Measurements from ENCODE around the gene PTPRT.

PTPRT gene

GRCh38 chr20:42641886-42642285, 547.8 kb downstream of the PTPRT start:
- WGBS, 2 experiments = 81 to 93% methylated on average over 1 of the region's 1 CpG

DNA sequence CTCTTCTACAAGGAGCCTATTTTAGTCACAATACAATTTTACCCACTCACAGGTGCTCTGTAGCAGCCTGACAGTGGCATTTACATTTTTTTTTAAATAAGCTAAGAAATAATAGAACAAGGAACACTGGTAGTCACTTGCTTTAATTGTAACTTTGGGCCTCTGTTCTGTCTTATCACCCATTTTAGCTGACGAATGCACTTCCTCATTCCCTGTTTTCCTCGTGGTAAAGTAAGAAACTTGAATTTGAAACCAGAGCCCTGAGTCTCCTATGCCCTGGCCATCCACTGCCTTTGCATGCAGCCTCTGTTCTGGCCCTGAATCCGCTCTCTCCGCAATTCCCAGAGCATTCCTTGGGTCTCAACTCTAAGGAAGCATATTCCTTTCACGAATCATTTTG, 550.6 kb downstream of the PTPRT start:
- H3K4me1 ChIP-seq (ENCODE audit: control insufficient read depth, insufficient read depth, low read length) = no peaks in the 10 kb centered on the region
- H3K36me3 ChIP-seq (ENCODE audit: control insufficient read depth, insufficient read depth, low read length) = no peaks in the 10 kb centered on the region
- no peak overlapping the region for H3K4me3 ChIP-seq (ENCODE audit: insufficient read depth, low read depth, low read length)
- 69 to 77% methylated on average over 5 of the region's 5 CpGs for WGBS, 2 experiments
- no peaks in the 10 kb centered on the region for H3K27me3 ChIP-seq (ENCODE audit: control insufficient read depth, insufficient read depth, low read length, poor library complexity, severe bottlenecking)
- no peak overlapping the region for H3K27ac ChIP-seq (ENCODE audit: insufficient read depth, low read depth, low read length, poor library complexity, severe bottlenecking)
- H3K9me3 ChIP-seq (ENCODE audit: control insufficient read depth, low read length) = no peaks in the 10 kb centered on the region

More at GRCh38 chr20:42641886-42642285, 547.8 kb downstream of the PTPRT start:
- Histone ChIP-seq H3K4me1 (ENCODE audit: control insufficient read depth, insufficient read depth, low read length) (no peaks in the 10 kb centered on the region), H3K9me3 (ENCODE audit: control insufficient read depth, low read length) (no peaks in the 10 kb centered on the region), H3K36me3 (ENCODE audit: control insufficient read depth, insufficient read depth, low read length) (no peaks in the 10 kb centered on the region), H3K27me3 (ENCODE audit: control insufficient read depth, insufficient read depth, low read length, poor library complexity, severe bottlenecking) (no peaks in the 10 kb centered on the region), H3K27ac (ENCODE audit: insufficient read depth, low read depth, low read length, poor library complexity, severe bottlenecking) (no peak overlapping the region), H3K4me3 (ENCODE audit: insufficient read depth, low read depth, low read length) (no peak overlapping the region)

- H3K27me3 ChIP-seq (ENCODE audit: control insufficient read depth, insufficient read depth, low read length, poor library complexity, severe bottlenecking) = no peaks in the 10 kb centered on the region
- no peak overlapping the region for H3K27ac ChIP-seq (ENCODE audit: insufficient read depth, low read depth, low read length, poor library complexity, severe bottlenecking)
- 91 to 97% methylated on average over 3 to 6 of the region's 6 CpGs for WGBS, 2 experiments
- H3K4me1 ChIP-seq (ENCODE audit: control insufficient read depth, insufficient read depth, low read length) = no peaks in the 10 kb centered on the region
- H3K9me3 ChIP-seq (ENCODE audit: control insufficient read depth, low read length) = no peaks in the 10 kb centered on the region
- H3K4me3 ChIP-seq (ENCODE audit: insufficient read depth, low read depth, low read length) = no peak overlapping the region
- H3K36me3 ChIP-seq (ENCODE audit: control insufficient read depth, insufficient read depth, low read length) = no peaks in the 10 kb centered on the region
Observed at GRCh38 chr20:42635699-42636411, 553.9 kb downstream of the PTPRT start.

GRCh38 chr20:42634156-42634555, 555.5 kb downstream of the PTPRT start:
- Histone ChIP-seq H3K36me3 (ENCODE audit: control insufficient read depth, insufficient read depth, low read length) (no peaks in the 10 kb centered on the region), H3K9me3 (ENCODE audit: control insufficient read depth, low read length) (no peaks in the 10 kb centered on the region), H3K27ac (ENCODE audit: insufficient read depth, low read depth, low read length, poor library complexity, severe bottlenecking) (no peak overlapping the region), H3K4me1 (ENCODE audit: control insufficient read depth, insufficient read depth, low read length) (no peaks in the 10 kb centered on the region), H3K27me3 (ENCODE audit: control insufficient read depth, insufficient read depth, low read length, poor library complexity, severe bottlenecking) (no peaks in the 10 kb centered on the region), H3K4me3 (ENCODE audit: insufficient read depth, low read depth, low read length) (no peak overlapping the region)
- 93% methylated on average over 2 of the region's 2 CpGs for WGBS, 2 experiments

GRCh38 chr20:42628683-42629082, 561.0 kb downstream of the PTPRT start:
- H3K9me3 ChIP-seq (ENCODE audit: control insufficient read depth, low read length) = no peaks in the 10 kb centered on the region
- H3K4me1 ChIP-seq (ENCODE audit: control insufficient read depth, insufficient read depth, low read length) = no peaks in the 10 kb centered on the region
- WGBS, 2 experiments = 75 to 96% methylated on average over 1 of the region's 1 CpG
- H3K36me3 ChIP-seq (ENCODE audit: control insufficient read depth, insufficient read depth, low read length) = no peaks in the 10 kb centered on the region
- H3K27ac ChIP-seq (ENCODE audit: insufficient read depth, low read depth, low read length, poor library complexity, severe bottlenecking) = no peak overlapping the region
- no peak overlapping the region for H3K4me3 ChIP-seq (ENCODE audit: insufficient read depth, low read depth, low read length)
- H3K27me3 ChIP-seq (ENCODE audit: control insufficient read depth, insufficient read depth, low read length, poor library complexity, severe bottlenecking) = no peaks in the 10 kb centered on the region

GRCh38 chr20:42613076-42613475, 576.6 kb downstream of the PTPRT start:
- H3K27me3 ChIP-seq (ENCODE audit: control insufficient read depth, insufficient read depth, low read length, poor library complexity, severe bottlenecking) = no peaks in the 10 kb centered on the region
- no peaks in the 10 kb centered on the region for H3K9me3 ChIP-seq (ENCODE audit: control insufficient read depth, low read length)
- no peak overlapping the region for H3K4me3 ChIP-seq (ENCODE audit: insufficient read depth, low read depth, low read length)
- H3K36me3 ChIP-seq (ENCODE audit: control insufficient read depth, insufficient read depth, low read length) = no peaks in the 10 kb centered on the region
- 96 to 100% methylated on average over 3 of the region's 3 CpGs for WGBS, 2 experiments
- H3K27ac ChIP-seq (ENCODE audit: insufficient read depth, low read depth, low read length, poor library complexity, severe bottlenecking) = no peak overlapping the region
- H3K4me1 ChIP-seq (ENCODE audit: control insufficient read depth, insufficient read depth, low read length) = no peaks in the 10 kb centered on the region

DNA sequence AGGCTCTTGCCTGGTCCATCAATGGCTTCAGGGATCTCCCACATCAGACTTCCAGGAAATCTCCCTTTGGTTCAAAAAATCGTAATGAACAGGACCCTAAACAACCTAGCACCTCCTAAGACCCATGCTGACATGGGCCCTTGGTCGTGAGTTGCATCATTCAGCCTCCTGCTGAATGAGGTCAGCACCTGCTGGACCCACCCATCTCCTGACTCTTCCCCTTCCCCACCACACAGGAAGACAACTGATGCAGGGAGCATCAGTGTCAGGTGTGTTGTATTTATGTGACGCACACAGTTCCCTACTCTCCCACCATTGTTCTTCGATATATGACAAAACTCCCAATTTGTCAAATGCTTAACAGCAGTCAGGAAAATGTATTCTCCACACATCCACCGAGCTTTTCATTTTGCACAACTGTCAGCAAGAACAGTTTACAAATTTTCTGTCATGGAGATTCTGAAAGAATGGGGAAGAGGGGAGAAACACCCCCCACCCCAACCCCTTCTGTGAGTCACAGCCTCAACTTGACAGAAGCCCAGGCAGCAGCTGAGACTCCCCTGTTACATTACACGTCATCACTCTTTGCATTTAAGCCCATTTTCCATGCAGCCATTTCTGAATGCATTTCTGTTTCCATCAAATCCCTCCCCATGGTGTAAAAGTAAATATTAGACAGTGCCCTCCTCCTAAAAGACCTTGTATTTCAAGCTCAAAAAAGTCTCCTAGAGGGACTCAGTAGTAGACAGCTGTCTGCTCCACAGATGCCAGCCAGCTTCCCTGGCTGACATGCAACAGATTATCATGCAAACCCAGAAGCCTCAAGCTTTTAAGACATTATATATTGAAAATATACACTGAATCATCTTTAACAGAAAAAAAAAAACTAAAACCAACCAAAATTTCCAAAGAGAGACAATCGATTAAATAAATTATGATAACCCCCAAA, 577.5 kb downstream of the PTPRT start:
- Histone ChIP-seq H3K4me3 (ENCODE audit: insufficient read depth, low read depth, low read length) (no peak overlapping the region), H3K27me3 (ENCODE audit: control insufficient read depth, insufficient read depth, low read length, poor library complexity, severe bottlenecking) (no peaks in the 10 kb centered on the region), H3K9me3 (ENCODE audit: control insufficient read depth, low read length) (no peaks in the 10 kb centered on the region), H3K27ac (ENCODE audit: insufficient read depth, low read depth, low read length, poor library complexity, severe bottlenecking) (no peak overlapping the region), H3K4me1 (ENCODE audit: control insufficient read depth, insufficient read depth, low read length) (no peaks in the 10 kb centered on the region), H3K36me3 (ENCODE audit: control insufficient read depth, insufficient read depth, low read length) (no peaks in the 10 kb centered on the region)
- 87 to 94% methylated on average over 6 to 7 of the region's 7 CpGs for WGBS, 2 experiments

DNA sequence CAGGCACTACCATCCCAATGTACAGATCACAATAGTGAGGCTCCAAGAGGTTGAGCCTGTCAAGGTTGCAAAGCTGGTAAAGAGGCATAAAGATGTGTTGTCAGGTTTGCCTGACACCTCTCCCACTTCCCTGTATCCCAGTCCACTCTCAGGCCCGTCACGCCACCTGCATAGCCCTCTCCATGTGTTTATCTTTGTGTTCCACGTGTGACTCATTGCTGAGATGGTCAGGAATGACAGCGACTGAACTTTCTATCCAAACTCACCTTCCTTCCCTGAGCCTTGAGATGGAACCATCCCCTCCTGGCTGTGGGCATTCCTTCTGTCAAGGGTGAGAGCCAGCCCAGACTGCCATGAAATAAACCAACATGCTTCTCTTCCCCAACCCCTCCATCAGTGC, 578.3 kb downstream of the PTPRT start:
- no peak overlapping the region for H3K4me3 ChIP-seq (ENCODE audit: insufficient read depth, low read depth, low read length)
- no peaks in the 10 kb centered on the region for H3K9me3 ChIP-seq (ENCODE audit: control insufficient read depth, low read length)
- no peaks in the 10 kb centered on the region for H3K36me3 ChIP-seq (ENCODE audit: control insufficient read depth, insufficient read depth, low read length)
- no peaks in the 10 kb centered on the region for H3K4me1 ChIP-seq (ENCODE audit: control insufficient read depth, insufficient read depth, low read length)
- no peak overlapping the region for H3K27ac ChIP-seq (ENCODE audit: insufficient read depth, low read depth, low read length, poor library complexity, severe bottlenecking)
- no peaks in the 10 kb centered on the region for H3K27me3 ChIP-seq (ENCODE audit: control insufficient read depth, insufficient read depth, low read length, poor library complexity, severe bottlenecking)
- WGBS, 2 experiments = 92 to 95% methylated on average over 4 of the region's 4 CpGs

DNA sequence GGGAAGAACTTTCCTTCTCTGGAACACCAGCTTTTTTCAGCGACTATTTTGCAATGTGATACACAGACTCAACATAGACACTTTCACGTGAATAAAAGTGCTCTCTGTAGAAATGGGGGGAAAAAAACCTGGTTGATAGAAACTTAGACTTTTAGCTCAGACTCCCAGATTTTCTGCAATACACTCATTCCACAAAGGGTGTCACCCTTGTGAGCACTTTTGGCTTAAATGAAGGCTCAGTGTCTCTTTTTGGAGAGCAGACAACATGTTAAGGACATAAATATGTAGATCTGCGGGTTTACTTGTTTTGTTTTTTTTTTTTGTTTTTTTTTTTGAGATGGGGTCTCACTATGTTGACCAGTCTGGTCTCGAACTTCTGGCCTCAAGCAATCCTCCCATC, 579.6 kb downstream of the PTPRT start:
- H3K4me3 ChIP-seq (ENCODE audit: insufficient read depth, low read depth, low read length) = no peak overlapping the region
- 78 to 98% methylated on average over 4 of the region's 4 CpGs for WGBS, 2 experiments
- no peaks in the 10 kb centered on the region for H3K4me1 ChIP-seq (ENCODE audit: control insufficient read depth, insufficient read depth, low read length)
- H3K27me3 ChIP-seq (ENCODE audit: control insufficient read depth, insufficient read depth, low read length, poor library complexity, severe bottlenecking) = no peaks in the 10 kb centered on the region
- no peak overlapping the region for H3K27ac ChIP-seq (ENCODE audit: insufficient read depth, low read depth, low read length, poor library complexity, severe bottlenecking)
- H3K9me3 ChIP-seq (ENCODE audit: control insufficient read depth, low read length) = no peaks in the 10 kb centered on the region
- no peaks in the 10 kb centered on the region for H3K36me3 ChIP-seq (ENCODE audit: control insufficient read depth, insufficient read depth, low read length)

GRCh38 chr20:42609618-42610017, 580.1 kb downstream of the PTPRT start:
- H3K27ac ChIP-seq (ENCODE audit: insufficient read depth, low read depth, low read length, poor library complexity, severe bottlenecking) = no peak overlapping the region
- no peaks in the 10 kb centered on the region for H3K9me3 ChIP-seq (ENCODE audit: control insufficient read depth, low read length)
- H3K4me1 ChIP-seq (ENCODE audit: control insufficient read depth, insufficient read depth, low read length) = no peaks in the 10 kb centered on the region
- H3K4me3 ChIP-seq (ENCODE audit: insufficient read depth, low read depth, low read length) = no peak overlapping the region
- WGBS, 2 experiments = 90 to 93% methylated on average over 4 of the region's 4 CpGs
- no peaks in the 10 kb centered on the region for H3K27me3 ChIP-seq (ENCODE audit: control insufficient read depth, insufficient read depth, low read length, poor library complexity, severe bottlenecking)
- no peaks in the 10 kb centered on the region for H3K36me3 ChIP-seq (ENCODE audit: control insufficient read depth, insufficient read depth, low read length)
